SJSA1 (cell line): Measurements from ENCODE around the gene PARD6B. TPM values are rescaled to one million over a fixed set of nuclear protein-coding genes. Genes with fewer than 3 reads are reported as not detected.
"Not testable (repeated sequence)": the region's sequence is repeated elsewhere in the genome, so short reads cannot be mapped to it uniquely, and the experiment has no call there.

Experiments used
- DNase-seq, 2 experiments: peaks; one replicate each; pipeline ENCODE4 v3.0.0-alpha.2; 2015 to 2020; ENCODE audit warnings: low spot score in 2 of 2, low read depth in 1 of 2
- H3K27ac ChIP-seq: fragments of 250-450 bp; sonication (Bioruptor Pico); 2 replicates; pipeline ENCODE4 v1.5.1; 2020; ENCODE audit warnings: mild to moderate bottlenecking, moderate library complexity
- H3K27me3 ChIP-seq: fragments of 250-450 bp; sonication (Bioruptor Pico); replicated peaks from 2 replicates; pipeline ENCODE4 v1.5.1; 2020; ENCODE audit warnings: mild to moderate bottlenecking, moderate library complexity
- H3K36me3 ChIP-seq: fragments of 250-450 bp; sonication (Bioruptor Pico); 2 replicates; pipeline ENCODE4 v1.5.1; 2020; ENCODE audit warnings: mild to moderate bottlenecking
- H3K4me1 ChIP-seq: fragments of 250-450 bp; sonication (Bioruptor Pico); replicated peaks from 2 replicates; pipeline ENCODE4 v1.6.1; 2021; ENCODE audit warnings: mild to moderate bottlenecking
- H3K4me3 ChIP-seq: fragments of 250-450 bp; sonication (Bioruptor Pico); 2 replicates; pipeline ENCODE4 v1.5.1; 2020; ENCODE audit warnings: mild to moderate bottlenecking
- H3K9me3 ChIP-seq: fragments of 250-450 bp; sonication (Bioruptor Pico); replicated peaks from 2 replicates; pipeline ENCODE4 v1.5.1; 2020; ENCODE audit warnings: mild to moderate bottlenecking
- total RNA-seq: library from RNA; depleted of rRNA; stranded (reverse); fragments of >200 nt; shearing (Covaris generic); gene quantifications from 2 replicates; pipeline ENCODE4 v1.2.3, GENCODE V29; 2014

PARD6B gene
- total RNA-seq, 1 experiment from 2014 or later = 1.8 TPM

- H3K9me3 ChIP-seq = no peaks in the 10 kb centered on the region
- peaks cover 20% of the 10 kb centered on the region for H3K4me1 ChIP-seq
- no peak overlapping the region for H3K27ac ChIP-seq
- no peaks in the 10 kb centered on the region for H3K36me3 ChIP-seq
- no peak overlapping the region for H3K4me3 ChIP-seq
- no peak for DNase-seq
- H3K27me3 ChIP-seq = no peaks in the 10 kb centered on the region
Observed at GRCh38 chr20:50712771-50713656, 18.4 kb upstream of the PARD6B start.

- Histone ChIP-seq H3K9me3 (no peaks in the 10 kb centered on the region), H3K27me3 (no peaks in the 10 kb centered on the region), H3K36me3 (no peaks in the 10 kb centered on the region), H3K4me3 (no peak overlapping the region), H3K4me1 (peaks cover 19% of the 10 kb centered on the region), H3K27ac (no peak overlapping the region)
- DNase-seq = peak in 1 of 2 experiments; percentile 55
Observed at GRCh38 chr20:50713657-50714101, 17.7 kb upstream of the PARD6B start.

- H3K4me3 ChIP-seq, H3K9me3 ChIP-seq, H3K27ac ChIP-seq, H3K27me3 ChIP-seq, DNase-seq, H3K36me3 ChIP-seq: not testable (repeated sequence)
- H3K4me1 ChIP-seq = peaks cover 11% of the 10 kb centered on the region
Observed at GRCh38 chr20:50714426-50714825, 17.0 kb upstream of the PARD6B start.

DNA sequence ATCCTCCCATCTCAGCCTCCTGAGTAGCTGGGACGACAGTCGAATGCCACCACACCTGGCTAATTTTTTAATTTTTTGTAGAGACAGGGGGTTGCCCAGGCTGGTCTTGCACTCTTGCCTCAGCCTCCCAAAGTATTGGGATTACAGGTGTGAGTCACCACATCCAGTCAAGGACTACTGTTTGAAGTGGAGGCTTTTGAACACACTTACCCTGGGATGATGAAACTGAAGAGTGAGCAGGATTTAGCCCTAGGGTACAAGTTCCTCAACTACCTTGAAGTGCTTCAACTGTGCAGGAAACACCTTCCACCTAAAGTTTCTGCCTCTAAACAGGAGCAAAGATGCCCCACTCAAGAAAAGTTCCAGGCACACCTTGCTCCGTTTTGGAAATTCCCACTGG, 15.7 kb upstream of the PARD6B start:
- no peak for DNase-seq
- Histone ChIP-seq H3K27me3 (no peaks in the 10 kb centered on the region), H3K9me3 (no peaks in the 10 kb centered on the region), H3K36me3 (no peaks in the 10 kb centered on the region), H3K4me1 (peaks cover under 1% of the 10 kb centered on the region), H3K4me3 (no peak overlapping the region), H3K27ac (no peak overlapping the region)

GRCh38 chr20:50716518-50716917, 14.9 kb upstream of the PARD6B start:
- no peak for DNase-seq
- Histone ChIP-seq H3K9me3 (no peaks in the 10 kb centered on the region), H3K27me3 (no peaks in the 10 kb centered on the region), H3K4me1 (no peaks in the 10 kb centered on the region), H3K36me3 (no peaks in the 10 kb centered on the region), H3K4me3 (no peak overlapping the region), H3K27ac (no peak overlapping the region)

DNA sequence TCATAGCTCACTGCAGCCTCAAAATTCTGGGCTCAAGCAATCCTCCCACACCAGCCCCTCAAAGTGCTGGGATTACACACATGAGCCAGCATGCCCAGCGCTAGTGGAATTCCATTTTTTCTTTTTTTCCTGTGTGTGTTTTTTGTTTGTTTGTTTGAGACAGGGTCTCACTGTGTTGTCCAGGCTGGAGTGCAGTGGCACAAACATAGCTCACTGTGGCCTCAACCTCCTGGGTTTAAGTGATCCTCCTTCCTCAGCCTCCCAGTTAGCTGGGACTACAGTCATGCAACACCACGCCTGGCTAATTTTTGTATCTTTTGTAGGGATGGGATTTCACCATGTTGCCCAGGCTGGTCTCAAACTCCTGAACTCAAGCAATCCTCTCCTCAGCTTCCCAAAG, 14.1 kb upstream of the PARD6B start:
- no peak for DNase-seq

DNA sequence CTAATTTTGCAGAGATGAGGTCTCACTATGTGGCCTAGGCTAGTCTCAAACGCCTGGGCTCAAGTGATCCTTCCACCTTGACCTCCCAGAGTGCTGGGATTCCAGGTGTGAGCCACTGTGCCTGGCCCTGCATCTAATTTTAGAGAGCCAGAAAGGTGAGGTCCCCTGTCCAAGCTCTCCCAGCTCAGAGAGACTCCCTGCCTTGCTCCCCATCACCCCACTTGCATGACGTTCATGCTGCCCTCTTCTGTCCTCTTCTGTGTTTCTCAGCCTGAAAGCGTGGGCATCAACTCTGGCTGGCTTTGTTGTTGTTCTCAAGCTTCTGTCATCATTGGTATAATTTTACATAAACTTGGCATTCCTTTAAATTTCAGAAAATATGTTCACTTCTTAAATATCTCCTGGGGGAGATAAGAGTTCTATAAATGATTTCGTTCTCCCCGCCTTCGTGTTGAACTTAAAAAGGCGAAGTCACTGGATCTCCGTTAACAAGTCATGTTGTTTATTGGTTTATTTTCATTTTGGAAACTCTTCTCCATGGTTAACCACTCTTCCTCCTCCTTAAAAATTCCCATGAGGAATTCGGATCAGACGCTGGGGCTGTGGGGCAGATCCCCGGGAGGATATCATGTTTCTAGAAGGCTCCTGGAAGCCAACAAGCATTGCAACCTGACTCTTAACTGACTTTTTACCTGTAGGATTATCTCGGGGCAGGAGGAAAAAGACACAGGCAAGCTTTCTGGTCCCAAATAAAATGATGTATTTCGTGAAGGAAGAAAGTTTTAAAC, 13.2 kb upstream of the PARD6B start:
- DNase-seq = no peak
- Histone ChIP-seq H3K4me3 (no peak overlapping the region), H3K27ac (no peak overlapping the region)

More for the DNA sequence above, 14.1 kb upstream of the PARD6B start:
- H3K27me3 ChIP-seq = no peaks in the 10 kb centered on the region
- no peaks in the 10 kb centered on the region for H3K9me3 ChIP-seq
- no peaks in the 10 kb centered on the region for H3K36me3 ChIP-seq
- no peak overlapping the region for H3K4me3 ChIP-seq
- no peaks in the 10 kb centered on the region for H3K4me1 ChIP-seq
- H3K27ac ChIP-seq = no peak overlapping the region

DNA sequence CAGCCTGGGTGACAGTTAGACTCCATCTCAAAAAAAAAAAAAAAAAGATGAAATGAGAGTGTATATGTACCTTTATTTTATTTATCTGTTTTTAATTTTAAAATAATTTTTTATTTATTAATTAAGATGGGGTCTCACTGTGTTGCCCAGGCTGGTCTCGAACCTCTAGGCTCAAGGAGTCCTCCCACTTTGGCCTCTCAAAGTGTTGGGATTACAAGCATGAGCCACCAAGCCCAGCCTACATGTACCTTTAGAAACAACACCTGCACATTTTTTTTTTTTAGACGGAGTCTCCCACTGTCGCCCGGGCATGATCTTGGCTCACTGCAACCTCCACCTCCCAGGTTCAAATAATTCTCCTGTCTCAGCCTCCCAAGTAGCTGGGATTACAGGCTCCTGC, 12.1 kb upstream of the PARD6B start:
- H3K4me1 ChIP-seq = peaks cover 2% of the 10 kb centered on the region
- H3K36me3 ChIP-seq = no peaks in the 10 kb centered on the region
- DNase-seq = no peak
- no peaks in the 10 kb centered on the region for H3K27me3 ChIP-seq
- H3K4me3 ChIP-seq = no peak overlapping the region
- no peaks in the 10 kb centered on the region for H3K9me3 ChIP-seq
- H3K27ac ChIP-seq = no peak overlapping the region

More for the DNA sequence above, 13.2 kb upstream of the PARD6B start:
- no peaks in the 10 kb centered on the region for H3K27me3 ChIP-seq
- H3K9me3 ChIP-seq = no peaks in the 10 kb centered on the region
- H3K4me1 ChIP-seq = no peaks in the 10 kb centered on the region
- no peaks in the 10 kb centered on the region for H3K36me3 ChIP-seq

DNA sequence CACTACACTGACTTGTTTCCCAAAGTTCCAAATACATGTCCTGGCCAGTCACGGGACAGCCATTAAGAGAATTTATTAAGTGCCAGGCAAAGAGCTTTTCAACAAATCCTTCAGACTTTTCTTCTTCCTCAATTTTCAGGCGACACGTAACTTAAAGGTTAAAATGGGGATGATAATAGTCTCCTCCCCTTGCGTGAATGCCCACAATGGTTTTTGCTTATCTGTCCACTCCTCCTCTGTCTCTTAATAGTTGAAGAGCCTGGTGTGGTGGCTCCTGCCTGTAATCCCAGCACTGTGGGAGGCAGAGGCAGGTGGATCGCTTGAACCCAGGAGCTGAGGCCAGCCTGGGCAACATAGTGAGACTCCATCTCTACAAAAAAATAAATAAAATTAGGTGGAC, 11.4 kb upstream of the PARD6B start:
- no peak for DNase-seq
- H3K27me3 ChIP-seq = no peaks in the 10 kb centered on the region
- H3K36me3 ChIP-seq = no peaks in the 10 kb centered on the region
- H3K4me1 ChIP-seq = peaks cover 9% of the 10 kb centered on the region
- no peak overlapping the region for H3K4me3 ChIP-seq
- H3K27ac ChIP-seq = no peak overlapping the region
- H3K9me3 ChIP-seq = no peaks in the 10 kb centered on the region

DNA sequence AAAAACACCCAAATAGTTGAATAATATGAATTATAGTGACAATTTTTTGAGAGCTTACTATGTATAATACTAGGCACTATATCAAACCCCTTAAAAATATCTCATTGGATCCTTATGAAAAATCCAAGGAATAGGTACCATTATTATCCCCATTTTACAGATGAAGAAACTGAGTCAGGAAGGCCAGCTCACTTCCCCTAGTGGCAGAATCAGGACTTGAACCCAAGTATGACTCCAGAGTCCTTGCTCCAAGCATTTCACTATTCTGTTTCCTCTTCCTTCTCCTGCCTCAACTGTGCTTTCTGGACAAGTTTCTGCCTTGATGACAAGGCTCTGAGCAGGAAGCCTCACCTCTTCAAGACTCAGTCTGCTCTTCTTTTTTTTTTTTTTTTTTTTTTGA, 10.8 kb upstream of the PARD6B start:
- H3K27me3 ChIP-seq = no peaks in the 10 kb centered on the region
- H3K9me3 ChIP-seq = no peaks in the 10 kb centered on the region
- DNase-seq = no peak
- H3K36me3 ChIP-seq = no peaks in the 10 kb centered on the region
- H3K27ac ChIP-seq = no peak overlapping the region
- peaks cover 14% of the 10 kb centered on the region for H3K4me1 ChIP-seq
- H3K4me3 ChIP-seq = no peak overlapping the region

DNA sequence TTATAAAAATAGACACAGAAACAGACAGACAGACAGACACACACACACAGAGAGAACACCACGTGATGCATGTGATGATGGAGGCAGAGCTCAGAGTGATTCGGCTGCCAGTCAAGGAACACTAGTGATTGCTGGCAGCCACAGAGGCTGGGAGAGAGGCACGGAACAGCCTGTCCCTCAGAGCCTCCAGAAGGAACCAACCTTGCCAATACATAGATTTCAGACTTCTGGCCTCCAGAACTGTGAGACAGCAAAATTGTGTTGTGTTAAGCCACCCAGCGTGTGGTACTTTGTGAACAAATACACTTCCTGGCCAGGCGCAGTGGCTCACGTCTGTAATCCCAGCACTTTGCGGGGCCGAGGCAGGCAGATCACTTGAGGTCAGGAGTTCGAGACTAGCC, 9.5 kb upstream of the PARD6B start:
- no peak overlapping the region for H3K27ac ChIP-seq
- DNase-seq = no peak
- no peak overlapping the region for H3K4me3 ChIP-seq
- no peaks in the 10 kb centered on the region for H3K27me3 ChIP-seq
- no peaks in the 10 kb centered on the region for H3K9me3 ChIP-seq
- no peaks in the 10 kb centered on the region for H3K36me3 ChIP-seq
- H3K4me1 ChIP-seq = peaks cover 15% of the 10 kb centered on the region

DNA sequence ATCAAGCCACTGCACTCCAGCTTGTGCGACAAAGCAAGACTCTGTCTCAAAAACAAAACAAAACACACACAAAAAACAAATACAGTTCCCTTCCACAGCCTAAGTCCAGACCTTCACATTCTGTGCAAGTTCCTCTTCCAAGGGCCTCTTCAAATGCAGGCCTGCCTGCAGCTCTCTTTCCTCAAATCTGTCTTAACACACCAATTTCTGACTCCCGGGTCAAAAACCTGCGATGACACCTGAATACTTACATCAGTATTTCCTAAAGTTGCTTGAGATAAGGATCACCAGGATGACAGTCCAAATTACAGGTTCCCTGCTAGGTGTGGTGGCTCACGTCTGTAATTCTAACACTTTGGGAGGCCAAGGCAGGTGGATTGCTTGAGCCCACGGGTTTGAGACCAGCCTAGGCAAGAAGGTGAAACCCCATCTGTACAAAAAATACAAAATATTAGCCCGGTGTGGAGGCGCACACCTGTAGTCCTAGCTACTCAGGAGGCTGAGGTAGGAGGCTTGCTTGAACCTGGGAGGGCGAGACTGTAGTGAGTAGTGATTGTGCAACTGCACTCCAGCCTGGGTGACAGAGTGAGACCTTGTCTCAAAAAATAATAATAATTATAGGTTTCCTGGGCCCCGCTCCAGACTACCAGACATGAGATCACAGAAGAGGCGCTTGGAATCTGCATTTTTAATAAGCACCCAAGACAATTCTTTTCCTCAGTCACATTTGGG, 8.8 kb upstream of the PARD6B start:
- no peaks in the 10 kb centered on the region for H3K27me3 ChIP-seq

GRCh38 chr20:50723672-50724071, 7.7 kb upstream of the PARD6B start:
- Histone ChIP-seq H3K27me3 (no peaks in the 10 kb centered on the region), H3K27ac (no peak overlapping the region), H3K4me1 (peaks cover 15% of the 10 kb centered on the region), H3K9me3 (no peaks in the 10 kb centered on the region), H3K36me3 (no peaks in the 10 kb centered on the region), H3K4me3 (no peak overlapping the region)
- no peak for DNase-seq

More for the DNA sequence above, 8.8 kb upstream of the PARD6B start:
- Histone ChIP-seq H3K36me3 (no peaks in the 10 kb centered on the region), H3K9me3 (no peaks in the 10 kb centered on the region), H3K4me3 (no peak overlapping the region), H3K27ac (no peak overlapping the region), H3K4me1 (peaks cover 15% of the 10 kb centered on the region)
- DNase-seq = no peak
